GM18951 (cell line): Measurements from ENCODE around the gene EXOC3.

Experiments used
- POLR2A ChIP-seq: IDR thresholded peaks from 4 replicates; pipeline ENCODE4 v1.6.1; 2011; ENCODE audit warnings: mild to moderate bottlenecking; ENCODE audit not compliant: insufficient read length, insufficient read depth; ENCODE audit errors: extremely low read depth
- in situ Hi-C: fragments of 300-500 bp; cut with MboI; formaldehyde crosslinking; loops from one replicate; pipeline ENCODE4 v1.12.0; 2022; ENCODE audit warnings: low sequenced_read_pairs, mixed read lengths, inconsistent platforms; ENCODE audit not compliant: unreplicated experiment

EXOC3 gene

DNA sequence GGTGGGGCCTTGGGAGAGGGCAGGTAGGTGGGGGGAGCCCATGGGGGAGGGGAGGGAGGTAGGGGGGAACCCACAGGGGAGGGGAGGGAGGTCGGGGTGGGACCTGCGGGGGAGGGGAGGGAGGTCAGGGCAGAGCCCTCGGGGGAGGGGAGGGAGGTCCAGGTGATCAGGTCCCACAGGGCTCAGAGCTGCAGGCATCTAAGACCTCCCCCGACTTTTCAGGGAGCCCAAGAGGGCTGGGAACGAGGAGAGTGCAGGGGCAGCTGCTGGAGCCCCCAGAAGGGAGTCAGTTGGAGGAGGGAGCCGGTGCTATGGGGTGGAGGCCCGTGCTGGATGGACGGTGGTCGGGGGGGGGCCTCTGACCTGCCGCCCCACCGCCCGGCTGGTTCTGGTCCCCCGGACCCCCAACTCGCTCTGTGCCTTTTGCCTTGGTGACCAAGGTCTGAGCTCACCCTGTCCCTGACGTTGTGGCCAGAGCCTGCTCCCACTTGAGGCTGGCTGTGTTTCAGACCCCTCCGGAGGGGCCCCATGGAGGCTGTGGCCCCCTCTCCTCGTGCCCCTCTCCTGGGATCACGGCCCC, 49.4 kb downstream of the EXOC3 start:
- no peak for TF ChIP-seq POLR2A
- in situ Hi-C loops = no loop called here

DNA sequence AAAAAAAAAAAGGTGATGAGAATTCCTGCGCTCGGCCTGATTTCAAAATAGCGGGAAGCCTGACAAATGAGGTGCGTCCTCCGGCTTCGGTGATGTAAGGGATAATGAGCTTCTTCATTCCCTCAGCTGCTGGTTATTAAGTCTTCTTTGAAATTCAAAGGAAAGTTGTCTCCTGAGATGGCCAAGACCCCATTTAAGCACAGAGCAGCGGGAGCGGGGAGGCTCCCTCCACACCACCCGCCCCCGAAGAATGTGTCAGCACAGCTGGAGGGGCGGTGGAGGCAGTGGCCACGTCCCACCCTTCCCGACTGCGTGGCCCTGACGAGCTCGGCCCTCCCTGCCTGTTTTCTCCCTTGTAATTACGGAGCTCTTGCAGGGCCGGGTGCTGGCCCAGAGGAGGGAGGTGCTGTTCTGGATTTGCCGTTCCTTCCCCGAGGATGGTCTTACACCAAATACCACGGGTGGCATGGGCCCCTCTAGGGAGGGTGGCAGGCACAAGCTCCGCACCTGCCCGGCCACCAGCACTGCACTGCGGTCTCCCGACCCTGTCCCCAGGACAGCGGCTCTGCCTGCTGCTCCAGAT, 50.2 kb downstream of the EXOC3 start:
- no peak for TF ChIP-seq POLR2A
- in situ Hi-C loops = no loop called here

DNA sequence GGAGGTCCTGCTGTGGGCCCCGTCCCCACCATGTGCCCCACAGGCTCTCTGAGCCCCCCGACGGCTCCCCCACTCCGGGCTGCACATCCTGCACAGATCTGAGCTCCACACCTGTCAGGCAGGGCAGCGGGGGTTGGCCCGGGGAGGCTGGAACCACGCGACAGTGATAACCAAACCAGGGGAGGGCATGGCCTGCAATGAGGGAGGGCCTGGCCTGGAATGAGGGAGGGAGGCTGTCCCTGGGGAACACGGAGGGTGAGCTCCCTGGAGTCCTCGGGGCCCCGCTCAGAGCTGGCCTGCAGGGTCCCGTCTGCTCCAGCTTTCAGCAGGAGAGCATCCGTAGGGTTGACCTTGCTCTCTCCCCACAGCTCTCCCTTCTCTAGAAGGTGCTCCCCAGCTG, 50.8 kb downstream of the EXOC3 start:
- in situ Hi-C loops = no loop called here
- TF ChIP-seq POLR2A = no peak

- in situ Hi-C loops = no loop called here
- no peak for TF ChIP-seq POLR2A
Measured at GRCh38 chr5:494667-495255, 51.8 kb downstream of the EXOC3 start.

GRCh38 chr5:496028-496427, 53.1 kb downstream of the EXOC3 start:
- no peak for TF ChIP-seq POLR2A
- in situ Hi-C loops = no loop called here

DNA sequence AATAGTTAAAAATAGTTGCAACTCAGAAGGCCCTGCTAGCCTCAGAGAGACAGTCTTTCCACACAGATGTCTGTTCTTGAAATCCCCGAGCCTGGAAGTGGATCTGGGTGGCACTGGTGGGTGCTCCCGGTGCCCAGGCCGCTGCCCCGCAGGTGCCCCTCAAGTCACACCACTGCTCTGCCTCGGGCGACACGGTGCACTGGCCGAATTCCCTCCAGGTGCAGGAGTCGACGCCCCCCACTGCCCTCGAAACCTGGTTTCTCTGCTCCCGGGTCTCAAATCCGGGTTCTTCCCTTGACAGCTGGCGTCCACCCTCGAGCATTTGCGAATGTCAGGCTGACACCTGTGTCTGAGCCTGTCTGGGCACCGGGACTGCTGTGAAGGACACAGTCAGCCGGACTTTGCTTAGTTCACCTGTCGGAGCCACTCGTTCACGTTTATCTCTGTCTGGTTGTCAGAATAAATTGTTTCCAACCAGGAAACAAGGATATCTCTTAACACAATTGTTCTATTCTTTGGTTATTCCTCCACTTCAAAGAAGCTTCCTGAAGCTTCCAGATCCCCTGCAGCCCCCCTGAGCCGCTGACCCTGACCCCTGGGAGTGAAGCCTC, 54.2 kb downstream of the EXOC3 start:
- in situ Hi-C loops = no loop called here
- no peak for TF ChIP-seq POLR2A

- in situ Hi-C loops = no loop called here
- no peak for TF ChIP-seq POLR2A
Measured at GRCh38 chr5:497871-498509, 55.0 kb downstream of the EXOC3 start.

GRCh38 chr5:499233-500209, 56.5 kb downstream of the EXOC3 start:
- no peak for TF ChIP-seq POLR2A
- in situ Hi-C loops = no loop called here

- in situ Hi-C loops = no loop called here
Measured at GRCh38 chr5:500491-500890, 57.5 kb downstream of the EXOC3 start.

GRCh38 chr5:501105-501830, 58.3 kb downstream of the EXOC3 start:
- in situ Hi-C loops = no loop called here
- TF ChIP-seq POLR2A = no peak

More at GRCh38 chr5:500491-500890, 57.5 kb downstream of the EXOC3 start:
- no peak for TF ChIP-seq POLR2A

- TF ChIP-seq POLR2A = no peak
- in situ Hi-C loops = no loop called here
Measured at GRCh38 chr5:501831-502184, 58.8 kb downstream of the EXOC3 start.

GRCh38 chr5:502325-503079, 59.5 kb downstream of the EXOC3 start:
- in situ Hi-C loops = no loop called here
- TF ChIP-seq POLR2A = no peak
